Measurements from ENCODE around the gene CFAP107. TPM values are rescaled to one million over a fixed set of nuclear protein-coding genes. Genes with fewer than 3 reads are reported as not detected.

Gene CFAP107
- total RNA-seq, 1 donor from 2014 or later, result not detected

- no peak for DNase-seq (ENCODE audit: low read depth, low spot score)
Observed at GRCh38 chr1:12741946-12742345, 4.1 kb upstream of the CFAP107 start.

GRCh38 chr1:12745126-12745991 is 641 bp upstream of the CFAP107 start:
- no peak for DNase-seq (ENCODE audit: low read depth, low spot score)

DNA sequence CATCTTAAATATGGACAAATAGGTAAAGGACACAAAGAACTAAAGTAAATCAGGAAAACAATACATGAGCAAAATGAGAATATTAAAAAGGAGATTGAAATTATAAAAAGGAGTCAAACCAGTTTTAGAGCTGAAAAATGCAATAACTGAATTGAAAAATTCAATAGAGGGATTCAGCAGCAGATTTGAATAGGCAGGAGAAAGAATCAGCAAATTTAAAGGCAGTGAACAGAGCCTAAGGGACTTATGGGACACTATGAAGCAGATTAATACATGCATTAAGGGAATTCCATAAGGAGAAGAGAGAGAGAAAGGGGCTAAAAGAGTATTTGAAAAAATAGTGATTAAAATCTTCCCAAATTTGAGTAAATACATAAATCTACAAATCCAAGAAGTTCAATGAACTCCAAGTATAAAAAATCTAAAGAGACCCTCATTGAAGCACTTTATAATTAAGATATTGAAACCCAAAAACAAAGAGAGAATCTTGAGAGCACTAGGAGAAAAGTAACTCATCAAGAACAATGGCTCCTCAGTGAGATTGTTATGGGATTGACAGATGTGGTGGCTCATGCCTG is 2.9 kb downstream of the CFAP107 start:
- no peak for DNase-seq (ENCODE audit: low read depth, low spot score)

GRCh38 chr1:12754738-12755137 is 8.7 kb downstream of the CFAP107 start:
- DNase-seq (ENCODE audit: low read depth, low spot score), result no peak

GRCh38 chr1:12756273-12756672 is 10.3 kb downstream of the CFAP107 start:
- DNase-seq (ENCODE audit: low read depth, low spot score), result no peak

DNA sequence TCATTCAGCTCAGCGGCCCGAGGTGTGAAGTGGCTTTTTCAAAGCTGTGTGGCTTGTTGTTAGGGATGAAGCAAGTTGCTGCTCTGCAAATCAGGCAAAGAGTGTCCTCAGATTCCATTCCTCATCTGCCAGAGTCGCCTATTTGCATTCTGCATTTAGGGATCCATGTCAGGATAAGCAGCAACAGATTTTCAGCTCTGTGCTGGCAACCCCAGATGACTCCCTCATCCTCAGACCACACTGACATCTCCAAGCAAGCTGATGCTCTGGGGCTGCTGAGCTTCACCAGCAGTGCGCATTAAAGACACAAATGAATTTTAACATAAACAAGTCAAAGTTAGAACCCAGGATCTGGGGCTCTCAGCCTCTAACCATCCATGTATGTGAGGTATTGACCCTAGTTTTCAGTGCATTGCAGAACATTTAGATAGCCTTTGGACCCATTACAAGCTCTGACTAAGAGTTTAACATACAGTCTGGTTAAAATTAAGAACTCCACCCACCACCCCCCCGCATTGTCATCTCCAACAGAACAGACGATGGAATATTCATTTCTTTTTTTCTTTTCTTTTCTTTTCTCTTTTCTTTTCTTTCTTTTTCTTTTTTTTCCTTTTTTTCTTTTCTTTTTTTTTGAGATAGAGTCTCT is 10.9 kb downstream of the CFAP107 start:
- DNase-seq (ENCODE audit: low read depth, low spot score), result no peak

DNA sequence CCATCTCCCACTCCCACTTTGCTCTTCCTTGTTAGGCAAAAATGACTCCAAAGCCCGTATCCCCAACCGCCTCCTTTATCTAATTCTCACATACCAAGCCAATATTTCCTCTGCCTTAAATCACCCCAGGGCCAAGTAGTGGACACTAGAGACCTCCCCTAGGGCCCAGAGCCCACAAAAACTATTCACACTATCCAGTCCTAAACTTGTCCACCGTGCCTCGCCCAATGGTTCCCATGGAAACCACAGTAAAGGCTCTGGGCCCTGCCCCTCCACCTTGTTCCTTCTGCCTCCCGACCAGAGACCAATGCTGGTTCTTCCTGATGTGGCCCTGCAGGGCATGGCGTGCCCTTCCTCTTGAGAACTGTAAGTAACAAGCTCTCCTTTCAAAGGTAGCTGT is 11.8 kb downstream of the CFAP107 start:
- no peak for DNase-seq (ENCODE audit: low read depth, low spot score)

GRCh38 chr1:12760256-12760795 is 14.3 kb downstream of the CFAP107 start:
- no peak for DNase-seq (ENCODE audit: low read depth, low spot score)

GRCh38 chr1:12761781-12762180 is 15.8 kb downstream of the CFAP107 start:
- no peak for DNase-seq (ENCODE audit: low read depth, low spot score)

DNA sequence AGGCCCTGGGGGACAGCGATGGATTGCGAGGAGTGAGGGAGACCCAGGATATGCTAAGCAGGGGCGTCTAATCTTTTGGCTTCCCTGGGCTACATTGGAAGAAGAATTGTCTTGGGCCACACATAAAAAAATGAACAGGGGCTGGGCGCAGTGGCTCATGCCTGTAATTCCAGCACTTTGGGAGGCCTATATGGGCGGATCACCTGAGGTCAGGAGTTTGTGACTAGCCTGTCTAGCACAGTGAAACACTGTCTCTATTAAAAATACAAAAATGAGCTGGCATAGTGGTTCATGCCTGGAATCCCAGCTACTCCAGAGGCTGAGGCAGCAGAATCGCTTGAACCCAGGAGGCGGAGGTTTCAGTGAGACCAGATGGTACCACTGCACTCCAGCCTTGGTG is 16.8 kb downstream of the CFAP107 start:
- no peak for DNase-seq (ENCODE audit: low read depth, low spot score)

DNA sequence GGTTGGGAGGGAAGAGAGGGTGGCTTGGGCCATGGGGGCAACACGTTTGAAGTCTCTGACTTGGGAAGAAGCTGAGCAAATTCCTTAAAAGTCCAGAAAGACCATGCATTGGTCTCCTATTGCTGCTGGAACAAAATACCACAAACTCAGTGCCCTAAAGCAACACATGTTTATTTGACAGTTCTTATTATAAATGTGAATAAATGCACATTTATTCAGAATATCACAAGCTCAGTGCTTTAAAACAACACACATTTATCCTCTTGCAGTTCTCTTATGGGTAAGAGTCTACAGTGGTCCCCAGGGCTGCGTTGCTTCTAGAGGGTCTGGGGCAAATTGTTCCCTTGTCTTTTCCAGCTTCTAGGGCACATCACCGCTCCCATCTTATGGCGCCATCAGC is 17.5 kb downstream of the CFAP107 start:
- no peak for DNase-seq (ENCODE audit: low read depth, low spot score)

GRCh38 chr1:12764016-12764415 is 18.0 kb downstream of the CFAP107 start:
- no peak for DNase-seq (ENCODE audit: low read depth, low spot score)

DNA sequence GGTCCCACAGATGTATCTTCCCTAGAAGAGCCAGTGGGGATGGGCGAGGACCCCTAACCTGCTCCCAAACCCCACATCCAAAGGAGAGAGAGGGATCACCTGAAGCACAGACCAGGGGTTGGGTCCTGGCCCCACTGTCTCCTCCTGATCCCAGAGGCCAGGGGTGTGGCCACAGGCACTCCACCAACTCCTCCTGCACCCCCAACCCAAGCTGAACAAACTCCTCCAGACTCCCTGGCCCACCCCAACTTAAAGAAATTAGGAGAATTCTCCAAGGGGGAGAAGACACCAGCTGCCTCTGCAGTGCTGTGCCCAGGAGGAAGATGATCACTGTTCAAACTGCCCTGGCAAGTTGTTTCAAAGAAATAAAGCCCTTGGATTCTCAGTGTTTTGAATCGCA is 23.0 kb downstream of the CFAP107 start:
- no peak for DNase-seq (ENCODE audit: low read depth, low spot score)

- no peak for DNase-seq (ENCODE audit: low read depth, low spot score)
Observed at GRCh38 chr1:12769976-12770505, 24.0 kb downstream of the CFAP107 start.

DNA sequence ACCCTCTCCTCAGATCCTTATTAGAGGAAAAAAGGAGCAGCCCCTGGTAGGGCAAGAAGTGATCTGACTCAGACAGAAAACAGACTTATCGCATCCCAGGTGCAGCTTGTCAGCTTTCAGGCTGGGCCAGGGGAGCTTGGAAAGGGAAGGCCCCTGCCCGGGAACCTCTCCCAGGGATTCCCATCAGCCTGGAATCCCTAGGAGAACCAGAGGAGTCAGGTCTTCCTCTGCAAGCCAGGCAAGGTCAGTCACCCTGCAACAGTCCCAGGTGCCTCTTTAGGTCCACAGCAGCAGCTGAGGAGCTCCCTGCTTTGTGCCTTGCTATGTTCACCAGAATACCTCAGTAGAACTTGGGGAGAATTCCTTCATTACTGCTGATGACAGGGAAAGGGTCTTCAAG is 24.6 kb downstream of the CFAP107 start:
- no peak for DNase-seq (ENCODE audit: low read depth, low spot score)

DNA sequence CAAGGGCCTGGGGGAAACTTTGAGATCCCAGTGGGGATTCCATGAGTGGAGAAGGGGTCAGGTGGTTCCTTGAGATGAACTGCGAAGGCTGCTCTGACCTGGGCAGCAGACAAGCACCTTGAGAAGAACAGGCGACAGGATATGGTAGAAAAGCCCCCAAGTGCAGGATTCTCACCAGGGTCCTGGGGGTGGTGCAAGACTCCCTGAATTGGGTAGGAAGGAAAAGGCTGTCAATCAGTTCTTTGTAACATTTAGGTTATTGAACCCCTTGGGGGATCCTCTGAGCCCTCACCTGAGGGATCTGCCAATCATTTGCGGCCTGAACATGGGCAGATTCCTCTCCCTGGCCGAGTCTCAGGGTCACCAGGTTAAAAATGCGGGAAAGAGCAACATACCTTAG is 25.2 kb downstream of the CFAP107 start:
- no peak for DNase-seq (ENCODE audit: low read depth, low spot score)

DNA sequence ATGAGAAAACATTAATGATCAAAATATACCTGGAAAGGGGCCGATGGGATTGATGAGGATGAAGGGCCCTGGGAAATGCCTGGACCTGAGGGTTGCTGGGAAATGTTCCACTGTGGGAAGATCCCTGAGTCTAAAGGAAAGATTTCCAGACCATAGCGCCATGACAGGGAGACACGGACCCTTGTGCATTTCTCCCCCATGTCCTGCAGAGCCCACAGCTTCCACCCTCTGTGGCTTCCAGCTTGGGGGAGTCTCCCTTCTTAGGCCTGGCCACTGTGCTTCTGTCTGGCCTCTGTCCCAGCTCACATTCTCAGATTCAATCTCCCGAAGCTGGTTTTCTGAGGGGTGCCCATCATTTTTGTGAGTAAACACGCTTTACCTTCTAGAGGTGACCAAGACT is 26.5 kb downstream of the CFAP107 start:
- no peak for DNase-seq (ENCODE audit: low read depth, low spot score)

DNA sequence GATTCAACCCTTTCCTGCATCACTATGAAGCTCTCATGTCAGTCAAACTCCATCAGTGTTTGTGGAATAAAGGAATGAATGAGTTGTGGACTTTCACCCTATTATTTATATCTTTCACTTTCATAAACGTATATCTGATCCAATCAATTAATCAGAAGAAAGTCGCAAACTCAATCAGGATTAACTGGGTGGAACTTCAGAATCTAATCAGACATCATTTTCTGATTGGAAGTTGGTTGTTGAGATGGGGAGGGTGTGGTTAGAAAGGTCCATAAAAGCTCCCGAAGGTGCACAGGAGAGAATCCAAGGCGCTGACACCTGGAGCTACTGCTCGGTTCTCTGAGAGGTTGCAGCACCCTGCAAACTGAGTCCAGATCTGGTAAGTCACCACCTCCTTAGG is 27.4 kb downstream of the CFAP107 start, which contains the start of gene PRAMEF12:
Gene PRAMEF12 (plus strand): TSS at position 301 of the 400 bp plus-strand sequence. CDS start 1,130 bp downstream, outside the sequence.
- no peak for DNase-seq (ENCODE audit: low read depth, low spot score)

- DNase-seq (ENCODE audit: low read depth, low spot score), result no peak
Observed at GRCh38 chr1:12774801-12775345, 28.9 kb downstream of the CFAP107 start.

- no peak for DNase-seq (ENCODE audit: low read depth, low spot score)
Observed at GRCh38 chr1:12775443-12775842, 29.4 kb downstream of the CFAP107 start.

GRCh38 chr1:12776801-12777557 is 31.0 kb downstream of the CFAP107 start:
- DNase-seq (ENCODE audit: low read depth, low spot score), result no peak

Measured in pulmonary artery endothelial cell (primary cell).